H1 (cell line): Measurements from ENCODE around the gene PTPA. TPM values are rescaled to one million over a fixed set of nuclear protein-coding genes. Genes with fewer than 3 reads are reported as not detected.

Experiments
- CTCF ChIA-PET: fragments of 300-600 bp; sonication (Branson Sonifier 250); formaldehyde crosslinking; loops from one replicate; lab custom pipeline; 2021; ENCODE audit not compliant: partially characterized antibody; lab: Charles Lee
- POLR2A ChIA-PET: fragments of 300-600 bp; sonication (Branson Sonifier 250); formaldehyde crosslinking; loops from one replicate; lab custom pipeline; 2021; ENCODE audit warnings: inconsistent platforms; ENCODE audit not compliant: partially characterized antibody; lab: Charles Lee
- DNase-seq, 2 experiments: peaks; one replicate each; pipeline versions ENCODE4 v3.0.0 to v3.0.0-alpha.2; 2010 to 2022; ENCODE audit warnings: low spot score in 2 of 2, low read depth in 1 of 2, mixed read lengths in 1 of 2
- FAIRE-seq: peaks from 2 replicates; lab custom pipeline; 2011; peaks lifted over from hg19 to GRCh38; lab: Jason Lieb, UNC
- H2AFZ ChIP-seq: 2 replicates; pipeline ENCODE4 v1.8.1; 2012; ENCODE audit warnings: low read length, inconsistent platforms
- H2AK5ac ChIP-seq: 2 replicates; pipeline ENCODE4 v1.6.1; 2013; ENCODE audit warnings: low read depth, low read length
- H2BK120ac ChIP-seq: replicated peaks from 2 replicates; pipeline ENCODE3; 2013; ENCODE audit warnings: low read depth, low read length, inconsistent platforms
- H2BK12ac ChIP-seq: 2 replicates; pipeline ENCODE4 v1.6.1; 2013; ENCODE audit warnings: low read depth, low read length
- H2BK15ac ChIP-seq: 2 replicates; pipeline ENCODE4 v1.6.1; 2013; ENCODE audit warnings: low read length
- H2BK20ac ChIP-seq: 2 replicates; pipeline ENCODE4 v1.6.1; 2013; ENCODE audit warnings: low read length
- H2BK5ac ChIP-seq: 2 replicates; pipeline ENCODE4 v1.6.1; 2013; ENCODE audit warnings: low read depth, low read length
- H3K14ac ChIP-seq: 2 replicates; pipeline ENCODE4 v1.6.1; 2013; ENCODE audit warnings: inconsistent platforms; ENCODE audit not compliant: insufficient read length
- H3K18ac ChIP-seq: 2 replicates; pipeline ENCODE4 v1.6.1; 2013; ENCODE audit warnings: low read length; ENCODE audit errors: extremely low read depth
- H3K23ac ChIP-seq: 2 replicates; pipeline ENCODE4 v1.6.1; 2013; ENCODE audit warnings: inconsistent platforms; ENCODE audit not compliant: insufficient read length
- H3K23me2 ChIP-seq: 2 replicates; pipeline ENCODE4 v1.6.1; 2013; ENCODE audit warnings: low read depth, low read length
- H3K27ac ChIP-seq: 2 replicates; pipeline ENCODE4 v1.6.1; 2011; ENCODE audit warnings: low read depth, low read length, inconsistent platforms
- H3K27me3 ChIP-seq, 4 experiments: replicated peaks in 1 of 4; 1 replicate in 1 of 4; 2 replicates in 3 of 4; pipeline versions ENCODE4 v1.6.1 to v1.8.1; 2011 to 2013; ENCODE audit warnings: low read length in 3 of 4, mild to moderate bottlenecking in 3 of 4, inconsistent platforms in 2 of 4, mixed read lengths in 2 of 4, moderate library complexity in 1 of 4; ENCODE audit not compliant: control insufficient read depth in 3 of 4, insufficient read depth in 3 of 4; ENCODE audit errors: extremely low read depth in 1 of 4
- H3K36me3 ChIP-seq, 4 experiments: 2 replicates each; pipeline versions ENCODE4 v1.6.1 to v1.8.1; 2011 to 2013; ENCODE audit warnings: mild to moderate bottlenecking in 4 of 4, low read length in 3 of 4, moderate library complexity in 2 of 4, control low read depth in 1 of 4, inconsistent platforms in 1 of 4; ENCODE audit not compliant: insufficient read depth in 4 of 4, control insufficient read depth in 2 of 4
- H3K4ac ChIP-seq: replicated peaks from 2 replicates; pipeline ENCODE3; 2013; ENCODE audit warnings: low read length, low read depth, mixed read lengths, inconsistent platforms; ENCODE audit not compliant: insufficient read length
- H3K4me1 ChIP-seq, 4 experiments: replicated peaks in 1 of 4; 1 replicate in 1 of 4; 2 replicates in 3 of 4; pipeline versions ENCODE4 v1.6.1 to v1.8.1; 2011 to 2013; ENCODE audit warnings: low read length in 3 of 4, inconsistent platforms in 2 of 4, mixed read lengths in 1 of 4; ENCODE audit not compliant: insufficient read depth in 4 of 4, control insufficient read depth in 3 of 4
- H3K4me2 ChIP-seq, 2 experiments: 2 replicates each; pipeline versions ENCODE4 v1.6.1 to v1.8.1; 2011 to 2013; ENCODE audit warnings: low read depth in 2 of 2, low read length in 2 of 2, control low read depth in 1 of 2, inconsistent platforms in 1 of 2, mild to moderate bottlenecking in 1 of 2; ENCODE audit not compliant: insufficient read depth in 1 of 2
- H3K4me3 ChIP-seq, 4 experiments: fragments of 200-600, 300-600 bp in 1 of 4; sonication (generic), shearing (Covaris generic), sonication (Bioruptor Twin) in 1 of 4; 2 replicates each; pipeline versions ENCODE4 v1.5.1 to v1.8.1; 2011 to 2016; ENCODE audit warnings: low read length in 4 of 4, low read depth in 3 of 4, control low read depth in 2 of 4, inconsistent platforms in 2 of 4, mild to moderate bottlenecking in 2 of 4, mixed read lengths in 1 of 4, moderate library complexity in 1 of 4; ENCODE audit not compliant: insufficient read depth in 2 of 4; ENCODE audit errors: extremely low read depth in 1 of 4
- H3K56ac ChIP-seq: replicated peaks from 2 replicates; pipeline ENCODE3; 2013; ENCODE audit warnings: low read depth, mild to moderate bottlenecking, mixed read lengths, low read length, inconsistent platforms; ENCODE audit not compliant: insufficient read length
- H3K79me1 ChIP-seq: 2 replicates; pipeline ENCODE4 v1.6.1; 2013; ENCODE audit warnings: low read depth, low read length, control low read depth
- H3K79me2 ChIP-seq, 2 experiments: 2 replicates each; pipeline versions ENCODE4 v1.6.1 to v1.8.1; 2012 to 2013; ENCODE audit warnings: low read length in 2 of 2, mild to moderate bottlenecking in 2 of 2, inconsistent platforms in 1 of 2; ENCODE audit not compliant: insufficient read depth in 2 of 2, control insufficient read depth in 1 of 2
- H3K9ac ChIP-seq, 4 experiments: replicated peaks in 1 of 4; 1 replicate in 1 of 4; 2 replicates in 3 of 4; pipeline versions ENCODE4 v1.6.1 to v1.8.1; 2011 to 2013; ENCODE audit warnings: low read depth in 3 of 4, low read length in 3 of 4, control low read depth in 2 of 4, mild to moderate bottlenecking in 2 of 4, moderate library complexity in 2 of 4, inconsistent platforms in 1 of 4; ENCODE audit errors: extremely low read depth in 1 of 4
- H3K9me3 ChIP-seq, 2 experiments: 2 replicates each; pipeline versions ENCODE4 v1.6.1 to v1.8.1; 2012 to 2013; ENCODE audit warnings: mild to moderate bottlenecking in 2 of 2, moderate library complexity in 2 of 2, control low read depth in 1 of 2, inconsistent platforms in 1 of 2, low read depth in 1 of 2, low read length in 1 of 2, mixed read lengths in 1 of 2; ENCODE audit not compliant: insufficient read depth in 2 of 2
- H4K20me1 ChIP-seq, 2 experiments: replicated peaks in 1 of 2; 2 replicates each; pipeline versions ENCODE3 to v1.8.1; 2011 to 2013; ENCODE audit warnings: inconsistent platforms in 2 of 2, low read length in 2 of 2, mild to moderate bottlenecking in 1 of 2; ENCODE audit not compliant: insufficient read depth in 2 of 2, control insufficient read depth in 1 of 2
- H4K5ac ChIP-seq: 2 replicates; pipeline ENCODE4 v1.6.1; 2013; ENCODE audit warnings: low read length, low read depth, mixed read lengths, inconsistent platforms; ENCODE audit not compliant: insufficient read length
- H4K8ac ChIP-seq: 2 replicates; pipeline ENCODE4 v1.8.0; 2013; ENCODE audit warnings: mild to moderate bottlenecking, moderate library complexity, low read length, inconsistent platforms; ENCODE audit not compliant: insufficient read depth; ENCODE audit errors: extremely low read depth
- H4K91ac ChIP-seq: replicated peaks from 2 replicates; pipeline ENCODE3; 2013; ENCODE audit warnings: low read length, mixed read lengths, inconsistent platforms; ENCODE audit not compliant: insufficient read length
- BACH1 ChIP-seq: IDR thresholded peaks from 2 replicates; pipeline ENCODE4 v1.6.1; 2012; ENCODE audit warnings: low read length, improper control_type of control experiment
- TCF12 ChIP-seq: IDR thresholded peaks from 2 replicates; pipeline ENCODE4 v1.6.1; 2011; ENCODE audit warnings: low read depth, mild to moderate bottlenecking, low read length
- WGBS, 2 experiments: shearing (Covaris generic) in 1 of 2; methylation state at CpG; one replicate each; pipeline versions ENCODE4 v1.1.6 to v1.1.7; 2013 to 2015; ENCODE audit warnings: low lambda C conversion rate in 2 of 2, mixed read lengths in 2 of 2, inconsistent platforms in 1 of 2, low coverage in 1 of 2, missing lambda C conversion rate in 1 of 2; ENCODE audit not compliant: insufficient replicate concordance in 2 of 2, insufficient coverage in 1 of 2, insufficient read length in 1 of 2; ENCODE audit errors: extremely low coverage in 1 of 2, missing lambda C conversion rate in 1 of 2; 5-methylcytosine and 5-hydroxymethylcytosine counted together
- polyA plus RNA-seq, 7 experiments: library from polyadenylated mRNA; depleted of rRNA in 3 of 7; stranded (reverse) in 5 of 7; unstranded in 2 of 7; fragments of >200 nt in 5 of 7; fragments of 200-250 nt in 2 of 7; gene quantifications; 1 replicate in 5 of 7; 2 replicates in 1 of 7; 4 replicates in 1 of 7; pipeline versions ENCODE4 v1.2.1 to v1.2.3, GENCODE V29; 2011 to 2013; ENCODE audit warnings: missing spikeins in 2 of 7, mixed read lengths in 2 of 7
- total RNA-seq: library from RNA; stranded (reverse); fragmentation: NEBNext Ultra II Directional; extraction: Animal tissue kit (Norgen Biotek cat#: 25700); gene quantifications from 2 replicates; pipeline ENCODE4 v1.2.1, GENCODE V29; 2021

The PTPA gene
- total and polyA plus RNA-seq, 2 of the 8 experiments (the other 6 are each of a cell fraction or from before 2014, with no cell fraction given): 114 to 145 TPM

DNA sequence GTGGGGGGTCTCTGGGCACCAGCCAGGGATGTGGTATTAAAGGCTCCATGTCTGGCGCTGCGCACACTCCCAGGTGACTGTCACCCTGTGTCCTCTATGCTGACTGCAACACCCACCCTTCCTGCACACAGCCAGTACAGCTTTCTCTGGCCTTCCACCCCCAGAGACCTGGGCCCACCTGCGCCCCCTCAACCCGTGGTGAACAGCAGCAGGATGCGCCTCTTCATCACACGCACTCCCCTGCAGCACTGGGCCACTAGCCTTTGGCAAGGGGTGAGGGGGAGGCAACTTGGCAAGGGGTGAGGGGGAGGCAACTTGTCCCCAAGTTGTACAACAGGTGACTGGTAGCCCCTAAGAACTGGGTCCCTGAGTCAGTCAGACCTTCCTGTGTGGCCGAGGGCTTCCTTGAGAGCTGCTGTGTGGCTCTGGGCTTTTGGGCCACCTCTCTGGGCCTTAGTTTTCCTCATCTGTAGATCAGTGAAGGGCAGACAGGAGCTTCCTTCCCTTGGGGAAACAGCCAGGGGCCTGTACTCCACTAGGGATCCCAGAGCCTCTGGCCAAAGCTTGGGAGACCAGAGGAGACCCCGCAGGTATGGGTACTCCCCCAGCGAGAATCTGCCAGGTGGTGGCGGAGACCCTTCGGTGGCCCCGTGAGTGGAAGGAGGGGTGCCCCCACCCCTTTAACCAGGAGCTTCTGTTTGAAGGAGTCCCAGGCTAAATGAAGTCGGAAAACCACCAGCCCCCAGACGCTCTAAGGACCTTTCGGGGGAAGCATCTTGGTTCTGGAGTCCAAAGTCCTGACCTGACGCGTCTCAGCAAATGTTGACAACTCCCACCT lies 5.1 kb upstream of the PTPA start:
- Histone ChIP-seq H4K91ac (no peak overlapping the region), H3K23me2 (peaks cover 10% of the 10 kb centered on the region), H3K23ac (no peak overlapping the region), H2BK12ac (no peak overlapping the region), H3K4me1 (peaks cover 0 to 6% (median 3%) of the 10 kb centered on the region in 4 experiments; a peak in 3 of 7 replicates), H3K36me3 (no peaks in the 10 kb centered on the region), H3K4ac (no peak overlapping the region), H3K79me1 (no peaks in the 10 kb centered on the region), H3K79me2 (no peaks in the 10 kb centered on the region), H2BK5ac (no peak overlapping the region), H3K9ac (no peak overlapping the region), H2AFZ (no peak overlapping the region), H2AK5ac (no peak overlapping the region), H4K5ac (no peak overlapping the region), H2BK120ac (no peak overlapping the region), H3K4me2 (no peak overlapping the region), H2BK20ac (no peak overlapping the region), H4K8ac (no peak overlapping the region), H2BK15ac (no peak overlapping the region), H3K27me3 (peaks cover 0 to 15% (median 14%) of the 10 kb centered on the region in 4 experiments; a peak in 6 of 7 replicates), H3K4me3 (no peak overlapping the region), H3K27ac (no peak overlapping the region), H3K18ac (no peak overlapping the region), H3K56ac (no peak overlapping the region), H3K14ac (no peak overlapping the region), H3K9me3 (no peaks in the 10 kb centered on the region), H4K20me1 (no peaks in the 10 kb centered on the region)
- FAIRE-seq (no peak), DNase-seq (no peak)
- ChIA-PET CTCF (interaction anchor here (1.0 to 1.4 kb wide), 3 partner anchors 17 to 26 kb away, joined by 3 read pairs; no protein-coding TSS in a partner anchor), POLR2A (interaction anchor here (0.7 to 2.0 kb wide), 5 partner anchors 11 to 666 kb away, joined by 3 to 8 read pairs (median 4); partner anchors contain the start of gene DOLPP1)
- TF ChIP-seq TCF12: no peak
- no peak for TF ChIP-seq BACH1
- WGBS, 2 experiments: 91% methylated on average over 17 of the region's 17 CpGs; no CpG with 5 or more reads in 1 of the 2 experiments
